ENCODE data around the gene MYB. TPM values are rescaled to one million over a fixed set of nuclear protein-coding genes. Genes with fewer than 3 reads are reported as not detected.

The MYB gene
- total RNA-seq, 4 donors from 2014 or later = 0.13 to 1.2 (median 0.93) TPM; not detected in 1

DNA sequence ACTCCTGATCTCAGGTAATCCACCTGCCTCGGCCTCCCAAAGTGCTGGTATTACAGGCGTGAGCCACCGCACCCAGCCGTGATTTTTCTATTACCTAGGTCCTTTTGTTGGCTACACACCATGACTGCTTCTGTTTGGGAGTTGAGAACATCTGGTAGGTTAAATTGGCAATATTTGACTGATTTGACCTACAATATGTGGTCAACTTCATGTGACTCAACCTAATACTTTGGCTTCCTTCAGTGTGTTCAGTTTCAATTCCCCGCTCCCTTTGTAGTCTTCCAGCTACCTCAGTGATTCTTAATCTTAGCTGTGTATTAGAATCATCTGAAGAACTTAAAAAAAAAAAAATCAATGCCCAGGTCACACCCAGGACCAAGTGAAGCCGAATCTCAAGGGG is 47.4 kb downstream of the MYB start:
- Histone ChIP-seq H3K36me3 (no peaks in the 10 kb centered on the region), H3K4me3 (no peak overlapping the region), H3K4me1 (no peaks in the 10 kb centered on the region), H3K27me3 (no peaks in the 10 kb centered on the region), H3K9me3 (no peaks in the 10 kb centered on the region), H3K27ac (no peak overlapping the region)
- 94 to 100% methylated on average over 4 to 5 of the region's 6 CpGs for WGBS, 2 donors (ENCODE audit: low coverage in 1 of 2)
- TF ChIP-seq POLR2AphosphoS5 (IDR thresholded peaks at IDR 0.05) (no peak), POLR2A (IDR thresholded peaks at IDR 0.05) (no peak), EP300 (IDR thresholded peaks at IDR 0.05) (no peak)
- TF ChIP-seq, protein P1, sequence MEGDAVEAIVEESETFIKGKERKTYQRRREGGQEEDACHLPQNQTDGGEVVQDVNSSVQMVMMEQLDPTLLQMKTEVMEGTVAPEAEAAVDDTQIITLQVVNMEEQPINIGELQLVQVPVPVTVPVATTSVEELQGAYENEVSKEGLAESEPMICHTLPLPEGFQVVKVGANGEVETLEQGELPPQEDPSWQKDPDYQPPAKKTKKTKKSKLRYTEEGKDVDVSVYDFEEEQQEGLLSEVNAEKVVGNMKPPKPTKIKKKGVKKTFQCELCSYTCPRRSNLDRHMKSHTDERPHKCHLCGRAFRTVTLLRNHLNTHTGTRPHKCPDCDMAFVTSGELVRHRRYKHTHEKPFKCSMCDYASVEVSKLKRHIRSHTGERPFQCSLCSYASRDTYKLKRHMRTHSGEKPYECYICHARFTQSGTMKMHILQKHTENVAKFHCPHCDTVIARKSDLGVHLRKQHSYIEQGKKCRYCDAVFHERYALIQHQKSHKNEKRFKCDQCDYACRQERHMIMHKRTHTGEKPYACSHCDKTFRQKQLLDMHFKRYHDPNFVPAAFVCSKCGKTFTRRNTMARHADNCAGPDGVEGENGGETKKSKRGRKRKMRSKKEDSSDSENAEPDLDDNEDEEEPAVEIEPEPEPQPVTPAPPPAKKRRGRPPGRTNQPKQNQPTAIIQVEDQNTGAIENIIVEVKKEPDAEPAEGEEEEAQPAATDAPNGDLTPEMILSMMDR (IDR thresholded peaks at IDR 0.05) = no peak
- ATAC-seq = no peak

DNA sequence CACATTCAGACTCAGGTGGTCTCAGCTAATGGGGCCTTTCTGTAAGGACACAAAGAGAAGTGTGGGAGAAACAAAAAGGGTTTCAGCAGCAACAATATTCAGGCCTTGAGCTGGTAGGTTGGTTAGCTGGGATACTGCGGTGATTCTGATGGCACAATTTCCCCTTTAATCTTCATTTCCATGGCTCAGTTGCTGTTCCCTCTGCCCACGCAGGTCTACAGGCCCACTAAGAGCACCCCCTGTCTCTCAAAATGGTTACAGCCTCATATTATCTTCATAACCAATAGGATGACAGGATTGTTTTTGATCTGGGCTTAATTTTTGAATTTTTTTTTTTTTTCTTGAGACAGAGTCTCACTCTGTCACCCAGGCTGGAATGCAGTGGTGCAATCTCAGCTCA is 48.9 kb downstream of the MYB start:
- H3K4me3 ChIP-seq = no peak overlapping the region
- 70 to 78% methylated on average over 2 of the region's 2 CpGs for WGBS, 2 donors (ENCODE audit: low coverage in 1 of 2)

DNA sequence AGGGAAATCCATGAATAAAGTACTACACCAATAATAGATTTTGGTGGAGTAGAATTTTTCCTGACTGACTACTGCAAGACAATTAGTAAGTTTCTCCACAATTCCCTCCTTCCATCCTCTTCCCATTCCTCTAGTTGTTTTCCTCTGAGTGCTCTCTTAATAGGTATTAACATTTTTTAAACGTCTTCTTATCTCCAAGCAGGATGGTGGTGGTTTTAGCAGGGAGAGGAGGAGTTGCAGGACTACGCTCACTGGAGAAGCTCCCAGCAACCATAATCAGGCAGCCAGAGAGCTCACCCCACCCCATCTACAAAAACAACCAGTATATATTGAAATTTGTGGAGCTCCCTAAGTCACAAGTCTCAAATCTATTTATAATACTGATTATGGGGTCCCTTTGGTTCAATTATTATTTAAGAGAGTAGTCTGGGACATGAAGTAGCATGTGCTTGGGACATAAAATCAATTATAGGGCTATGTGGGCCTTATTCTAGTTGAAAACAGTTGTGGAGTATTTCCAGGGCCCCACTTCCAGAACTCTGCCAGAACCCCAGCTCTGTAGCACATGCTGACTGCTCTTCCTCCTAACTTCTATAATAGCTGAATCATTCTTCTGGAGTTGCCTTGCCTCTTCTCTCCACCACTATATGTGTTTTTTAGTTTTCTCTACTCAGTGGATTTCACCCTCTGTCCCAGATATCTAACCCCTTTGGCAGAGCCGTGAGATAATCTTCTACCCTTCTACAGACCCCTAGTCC is 49.8 kb downstream of the MYB start:
- 75 to 100% methylated on average over 1 to 3 of the region's 3 CpGs for WGBS, 2 donors (ENCODE audit: low coverage in 1 of 2)
- no peak overlapping the region for H3K4me3 ChIP-seq
- no peaks in the 10 kb centered on the region for H3K27me3 ChIP-seq
- no peak for ATAC-seq
- no peak overlapping the region for H3K27ac ChIP-seq
- H3K36me3 ChIP-seq = no peaks in the 10 kb centered on the region
- TF ChIP-seq EP300 (IDR thresholded peaks at IDR 0.05) (no peak), POLR2AphosphoS5 (IDR thresholded peaks at IDR 0.05) (no peak), POLR2A (IDR thresholded peaks at IDR 0.05) (no peak)
- TF ChIP-seq, protein P1 (IDR thresholded peaks at IDR 0.05) = no peak
- H3K9me3 ChIP-seq = no peaks in the 10 kb centered on the region
- H3K4me1 ChIP-seq = no peaks in the 10 kb centered on the region

More for the DNA sequence above, 48.9 kb downstream of the MYB start:
- Histone ChIP-seq H3K36me3 (no peaks in the 10 kb centered on the region), H3K4me1 (no peaks in the 10 kb centered on the region), H3K27me3 (no peaks in the 10 kb centered on the region), H3K27ac (no peak overlapping the region), H3K9me3 (no peaks in the 10 kb centered on the region)
- ATAC-seq = no peak
- TF ChIP-seq, protein P1 (IDR thresholded peaks at IDR 0.05) = no peak
- TF ChIP-seq POLR2A (IDR thresholded peaks at IDR 0.05) = no peak
- TF ChIP-seq POLR2AphosphoS5 (IDR thresholded peaks at IDR 0.05) = no peak

DNA sequence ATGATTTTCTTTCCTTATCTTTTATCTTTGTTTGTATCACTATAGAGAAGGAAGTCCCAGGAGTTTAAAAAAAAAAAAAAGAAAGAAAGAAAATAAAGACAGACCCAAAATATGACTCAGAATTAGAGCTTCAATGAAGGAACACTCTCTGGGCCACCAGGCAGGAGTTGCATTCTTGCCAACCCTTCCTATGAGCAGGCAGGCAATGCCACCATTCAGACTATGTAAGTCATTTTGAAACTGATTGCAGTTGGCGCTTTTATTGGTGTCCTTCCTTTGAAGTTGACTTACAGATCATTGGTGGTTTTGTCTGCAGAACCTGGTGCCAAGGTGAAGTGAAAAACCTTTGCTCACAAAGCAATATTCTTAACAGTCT is 50.3 kb downstream of the MYB start:
- H3K27me3 ChIP-seq = no peaks in the 10 kb centered on the region
- no peak for ATAC-seq
- no peak for TF ChIP-seq POLR2AphosphoS5 (IDR thresholded peaks at IDR 0.05)
- TF ChIP-seq, protein P1 (IDR thresholded peaks at IDR 0.05) = no peak
- TF ChIP-seq EP300 (IDR thresholded peaks at IDR 0.05) = no peak
- no peak for TF ChIP-seq POLR2A (IDR thresholded peaks at IDR 0.05)
- WGBS, 2 donors (ENCODE audit: low coverage in 1 of 2) = 92 to 100% methylated on average over 1 of the region's 1 CpG
- no peaks in the 10 kb centered on the region for H3K36me3 ChIP-seq
- H3K4me3 ChIP-seq = no peak overlapping the region
- H3K4me1 ChIP-seq = no peaks in the 10 kb centered on the region
- no peak overlapping the region for H3K27ac ChIP-seq
- no peaks in the 10 kb centered on the region for H3K9me3 ChIP-seq
